ENCODE data around the gene TMCO4.

- TF ChIP-seq JAZF1 (CRISPR knock-in tag; IDR thresholded peaks at IDR 0.05), result no peak
- no peak for TF ChIP-seq CTCF (IDR thresholded peaks at IDR 0.05)
- TF ChIP-seq ZNF263 (CRISPR knock-in tag; IDR thresholded peaks at IDR 0.05; ENCODE audit: low read depth), result no peak
- TF ChIP-seq CBFB (CRISPR knock-in tag; IDR thresholded peaks at IDR 0.05; ENCODE audit: low read depth), result no peak
- TF ChIP-seq TEAD4 (CRISPR knock-in tag; IDR thresholded peaks at IDR 0.05), result no peak
- TF ChIP-seq ESRRA (CRISPR knock-in tag; IDR thresholded peaks at IDR 0.05; ENCODE audit: borderline replicate concordance), result no peak
- no peak for TF ChIP-seq PRRX2 (CRISPR knock-in tag; IDR thresholded peaks at IDR 0.05)
Observed at GRCh38 chr1:19797827-19798226, 1.9 kb downstream of the TMCO4 start.
